K562 (cell line): ENCODE measurements around the gene CTTNBP2. TPM values are rescaled to one million over a fixed set of nuclear protein-coding genes. Genes with fewer than 3 reads are reported as not detected.

Source experiments
- ATAC-seq: fragments of 200-7000 bp; cut with Tn5 transposase; 3 replicates; pipeline ENCODE4 v1.9.1; 2020; ENCODE audit warnings: moderate library complexity
- BruUV-seq: library from RNA; stranded (reverse); fragments of 400-500 nt; replicated peaks from 2 replicates; lab custom pipeline; 2021; lab: Mats Ljungman, UMichigan
- CTCF ChIA-PET: fragments of 300-600 bp; formaldehyde crosslinking; extraction: SDS; loops from one replicate; lab custom pipeline; 2021; ENCODE audit warnings: low intra/inter-chr PET ratio; lab: Yijun Ruan, JAX
- POLR2A ChIA-PET: fragments of 300-600, 350-650 bp; sonication (Branson Sonifier 250); formaldehyde crosslinking; extraction: SDS; loops from one replicate; lab custom pipeline; 2021; ENCODE audit warnings: antibody characterized with exemption, inconsistent platforms; lab: Yijun Ruan, JAX
- DNase-seq, 4 experiments: peaks; one replicate each; pipeline versions ENCODE4 v3.0.0 to v3.0.0-alpha.2; 2011 to 2018; ENCODE audit warnings: low spot score in 3 of 4, mixed read lengths in 3 of 4; ENCODE audit errors: extremely low read depth in 1 of 4
- FAIRE-seq: peaks from 2 replicates; lab custom pipeline; 2011; peaks lifted over from hg19 to GRCh38; lab: Jason Lieb, UNC
- H2AFZ ChIP-seq: 2 replicates; pipeline ENCODE4 v1.6.0; 2011; ENCODE audit warnings: low read depth, low read length, control low read depth, inconsistent platforms
- H3K27ac ChIP-seq: fragments of 200-600 bp; 3 replicates; pipeline ENCODE4 v1.8.0; 2011; ENCODE audit warnings: low read depth, mild to moderate bottlenecking, control low read depth, inconsistent platforms, low read length, moderate library complexity, mixed read lengths; ENCODE audit errors: extremely low read depth
- H3K27me3 ChIP-seq, 2 experiments: fragments of 300-600 bp in 1 of 2; 2 replicates in 1 of 2; 3 replicates in 1 of 2; pipeline versions ENCODE4 v1.6.0 to v1.8.0; 2011; ENCODE audit warnings: inconsistent platforms in 2 of 2, low read length in 2 of 2, mild to moderate bottlenecking in 1 of 2, mixed read lengths in 1 of 2, moderate library complexity in 1 of 2; ENCODE audit not compliant: control insufficient read depth in 2 of 2, insufficient read depth in 2 of 2
- H3K36me3 ChIP-seq: fragments of 300-600 bp; 3 replicates; pipeline ENCODE4 v1.8.0; 2011; ENCODE audit warnings: mild to moderate bottlenecking, low read length, inconsistent platforms; ENCODE audit not compliant: control insufficient read depth, insufficient read depth
- H3K4me1 ChIP-seq, 2 experiments: fragments of 200-600 bp in 1 of 2; replicated peaks in 1 of 2; 2 replicates in 1 of 2; 3 replicates in 1 of 2; pipeline versions ENCODE4 v1.5.1 to v1.8.0; 2011; ENCODE audit warnings: inconsistent platforms in 2 of 2, low read length in 2 of 2, mild to moderate bottlenecking in 1 of 2, mixed read lengths in 1 of 2, moderate library complexity in 1 of 2; ENCODE audit not compliant: control insufficient read depth in 2 of 2, insufficient read depth in 2 of 2
- H3K4me2 ChIP-seq: 2 replicates; pipeline ENCODE4 v1.6.1; 2011; ENCODE audit warnings: low read length, control low read depth, inconsistent platforms, mixed read lengths; ENCODE audit not compliant: insufficient read depth
- H3K4me3 ChIP-seq: fragments of 200-600 bp; sonication (generic), shearing (Covaris generic); 2 replicates; pipeline ENCODE4 v1.5.1; 2016; ENCODE audit warnings: control low read depth, inconsistent platforms
- H3K79me2 ChIP-seq: fragments of 200-600 bp; 3 replicates; pipeline ENCODE4 v1.8.0; 2011; ENCODE audit warnings: low read length, inconsistent platforms; ENCODE audit not compliant: control insufficient read depth, insufficient read depth
- H3K9ac ChIP-seq, 2 experiments: 2 replicates each; pipeline versions ENCODE4 v1.6.0 to v1.6.1; 2011; ENCODE audit warnings: low read depth in 2 of 2, low read length in 2 of 2, control low read depth in 1 of 2, inconsistent platforms in 1 of 2, mild to moderate bottlenecking in 1 of 2, mixed read lengths in 1 of 2; ENCODE audit not compliant: insufficient read depth in 1 of 2
- H3K9me1 ChIP-seq: one replicate; pipeline ENCODE4 v1.6.0; 2011; ENCODE audit warnings: inconsistent platforms, mild to moderate bottlenecking, low read length, moderate library complexity; ENCODE audit not compliant: control insufficient read depth, insufficient read depth
- H3K9me3 ChIP-seq: replicated peaks from 2 replicates; pipeline ENCODE4 v1.5.1; 2011; ENCODE audit warnings: low read depth, low read length, inconsistent platforms; ENCODE audit not compliant: control insufficient read depth, insufficient read depth
- H4K20me1 ChIP-seq: replicated peaks from 2 replicates; pipeline ENCODE4 v1.6.1; 2011; ENCODE audit warnings: low read length, inconsistent platforms, mixed read lengths; ENCODE audit not compliant: control insufficient read depth, insufficient read depth
- E2F5 ChIP-seq: sonication (generic); formaldehyde crosslinking; IDR thresholded peaks from 2 replicates; pipeline ENCODE4 v1.8.0; 2022; ENCODE audit warnings: mild to moderate bottlenecking, missing genetic modification reagents
- GMEB1 ChIP-seq: fragments of 250-450 bp; sonication (Bioruptor Pico); IDR thresholded peaks from 2 replicates; pipeline ENCODE4 v1.4.0; 2020; ENCODE audit warnings: mild to moderate bottlenecking
- MEIS2 ChIP-seq: fragments of 450-650 bp; IDR thresholded peaks from 2 replicates; pipeline ENCODE4 v1.6.1; 2014; ENCODE audit warnings: mild to moderate bottlenecking; ENCODE audit not compliant: partially characterized antibody
- MXI1 ChIP-seq: IDR thresholded peaks from 2 replicates; pipeline ENCODE4 v1.6.1; 2011; ENCODE audit warnings: low read depth, mild to moderate bottlenecking, improper control_type of control experiment, low read length
- NCOA6 ChIP-seq: fragments of 450-650 bp; IDR thresholded peaks from 2 replicates; pipeline ENCODE4 v1.6.1; 2017; ENCODE audit warnings: mild to moderate bottlenecking
- NUFIP1 ChIP-seq: fragments of 450-650 bp; IDR thresholded peaks from 2 replicates; pipeline ENCODE4 v1.6.1; 2018; ENCODE audit not compliant: partially characterized antibody
- PML ChIP-seq: IDR thresholded peaks from 2 replicates; pipeline ENCODE4 v1.6.1; 2012; ENCODE audit warnings: low read length, inconsistent platforms
- POLR2A ChIP-seq: fragments of 450-650 bp; conservative IDR thresholded peaks from 2 replicates; pipeline ENCODE4 v1.6.1; 2016
- POU5F1 ChIP-seq: fragments of 150-350 bp; IDR thresholded peaks from 2 replicates; pipeline ENCODE4 v1.6.1; 2014; ENCODE audit warnings: borderline replicate concordance, low read length, low read depth, mild to moderate bottlenecking; ENCODE audit not compliant: partially characterized antibody
- THAP12 ChIP-seq: fragments of 250-450 bp; sonication (Bioruptor Pico); IDR thresholded peaks from 2 replicates; pipeline ENCODE4 v1.9.0; 2021; ENCODE audit warnings: mild to moderate bottlenecking, inconsistent platforms
- VEZF1 ChIP-seq: fragments of 200-800 bp; sonication (Bioruptor generic); IDR thresholded peaks from 2 replicates; pipeline ENCODE4 v1.6.1; 2017; ENCODE audit warnings: missing genetic modification characterization, missing compliant biosample characterization
- ZNF121 ChIP-seq: sonication (generic); formaldehyde crosslinking; conservative IDR thresholded peaks from 2 replicates; pipeline ENCODE4 v1.8.0; 2022; ENCODE audit warnings: missing genetic modification reagents
- ZNF146 ChIP-seq: IDR thresholded peaks from one replicate; pipeline ENCODE4 v1.6.1; 2018; ENCODE audit warnings: missing compliant biosample characterization; ENCODE audit not compliant: unreplicated experiment
- ZNF398 ChIP-seq: fragments of 250-450 bp; sonication (Bioruptor Pico); IDR thresholded peaks from 2 replicates; pipeline ENCODE4 v1.8.0; 2021; ENCODE audit warnings: moderate library complexity, mild to moderate bottlenecking, inconsistent platforms
- ZNF766 ChIP-seq: fragments of 200-800 bp; sonication (Bioruptor generic); conservative IDR thresholded peaks from 2 replicates; pipeline ENCODE4 v1.6.1; 2016; ENCODE audit warnings: missing genetic modification characterization, missing compliant biosample characterization
- ZNF830 ChIP-seq: fragments of 250-450 bp; sonication (Bioruptor Pico); IDR thresholded peaks from 2 replicates; pipeline ENCODE4 v1.5.0; 2021; ENCODE audit warnings: mild to moderate bottlenecking
- in situ Hi-C: fragments of 300-500 bp; cut with MboI; formaldehyde crosslinking; loops from 4 replicates; pipeline ENCODE4 v1.15.0; 2018; ENCODE audit warnings: inconsistent platforms, mixed read lengths
- intact Hi-C: fragments of 100-400 bp; cut with micrococcal nuclease; formaldehyde crosslinking; loops from 2 replicates; pipeline ENCODE4 v1.14.2; 2022
- polyA plus RNA-seq, 8 experiments: library from polyadenylated mRNA; depleted of rRNA in 4 of 8; stranded (reverse) in 5 of 8; unstranded in 3 of 8; fragments of >200 nt; fragmentation: Nextera tagmentation in 2 of 8; fragmentation: Illumina TruSeq in 1 of 8; extraction: Ambion mirVana in 2 of 8; extraction: Trizol in 1 of 8; gene quantifications; 2 replicates each; pipeline versions ENCODE4 v1.2.1 to v1.2.3, GENCODE V29; 2011 to 2014; ENCODE audit warnings: inconsistent platforms in 1 of 8, missing spikeins in 1 of 8
- total RNA-seq, 7 experiments: library from RNA; depleted of rRNA in 6 of 7; stranded (reverse); fragments of >200 nt in 6 of 7; fragmentation: Illumina TruSeq in 2 of 7; extraction: Trizol in 2 of 7; gene quantifications; 2 replicates each; pipeline versions ENCODE4 v1.2.1 to v1.2.3, GENCODE V29; 2011 to 2021; ENCODE audit warnings: low replicate concordance in 1 of 7

Gene CTTNBP2
- total and polyA plus RNA-seq, 9 of the 15 experiments (the other 6 are each of a cell fraction or from before 2014, with no cell fraction given) = 0.05 TPM; not detected in 8

GRCh38 chr7:117841011-117841410 lies 32.2 kb downstream of the CTTNBP2 start:
- Histone ChIP-seq H3K9ac (no peak overlapping the region), H2AFZ (no peak overlapping the region), H3K4me1 (no peaks in the 10 kb centered on the region), H3K79me2 (no peaks in the 10 kb centered on the region), H4K20me1 (no peaks in the 10 kb centered on the region), H3K27ac (no peak overlapping the region), H3K27me3 (no peaks in the 10 kb centered on the region), H3K4me3 (no peak overlapping the region), H3K4me2 (no peak overlapping the region), H3K9me3 (no peaks in the 10 kb centered on the region), H3K36me3 (no peaks in the 10 kb centered on the region), H3K9me1 (no peaks in the 10 kb centered on the region)
- no peak for FAIRE-seq
- in situ Hi-C loops (no loop called here), intact Hi-C loops (no loop called here)
- no TSS peak for BruUV-seq
- ChIA-PET POLR2A (interaction anchor here (1.0 kb wide), 1 partner anchor 12 kb away, joined by 3 read pairs; no protein-coding TSS in a partner anchor), CTCF (no interaction called here)
- ATAC-seq = no peak
- no peak for DNase-seq
- TF ChIP-seq VEZF1 (CRISPR knock-in tag) (peak; percentile 11; the same call in 1 of the 2 replicates), POU5F1 (no peak), E2F5 (CRISPR knock-in tag) (no peak), THAP12 (CRISPR knock-in tag) (no peak), MEIS2 (peak; percentile 22), ZNF121 (CRISPR knock-in tag) (peak; percentile 22; the same call in 1 of the 2 replicates), ZNF398 (no peak), ZNF146 (CRISPR knock-in tag) (no peak), NCOA6 (no peak), ZNF830 (no peak), POLR2A (no peak), GMEB1 (CRISPR knock-in tag) (no peak), ZNF766 (0 out of 2 replicates have a peak, but pooled peaks have one; percentile 48), NUFIP1 (no peak), MXI1 (no peak), PML (no peak)
